ENCODE measurements around the gene RFTN1. TPM values are rescaled to one million over a fixed set of nuclear protein-coding genes. Genes with fewer than 3 reads are reported as not detected.

Gene RFTN1
- total and polyA plus RNA-seq, 2 of the 8 experiments (the other 6 are each of a cell fraction or from before 2014, with no cell fraction given) = 4.6 to 6.7 TPM

DNA sequence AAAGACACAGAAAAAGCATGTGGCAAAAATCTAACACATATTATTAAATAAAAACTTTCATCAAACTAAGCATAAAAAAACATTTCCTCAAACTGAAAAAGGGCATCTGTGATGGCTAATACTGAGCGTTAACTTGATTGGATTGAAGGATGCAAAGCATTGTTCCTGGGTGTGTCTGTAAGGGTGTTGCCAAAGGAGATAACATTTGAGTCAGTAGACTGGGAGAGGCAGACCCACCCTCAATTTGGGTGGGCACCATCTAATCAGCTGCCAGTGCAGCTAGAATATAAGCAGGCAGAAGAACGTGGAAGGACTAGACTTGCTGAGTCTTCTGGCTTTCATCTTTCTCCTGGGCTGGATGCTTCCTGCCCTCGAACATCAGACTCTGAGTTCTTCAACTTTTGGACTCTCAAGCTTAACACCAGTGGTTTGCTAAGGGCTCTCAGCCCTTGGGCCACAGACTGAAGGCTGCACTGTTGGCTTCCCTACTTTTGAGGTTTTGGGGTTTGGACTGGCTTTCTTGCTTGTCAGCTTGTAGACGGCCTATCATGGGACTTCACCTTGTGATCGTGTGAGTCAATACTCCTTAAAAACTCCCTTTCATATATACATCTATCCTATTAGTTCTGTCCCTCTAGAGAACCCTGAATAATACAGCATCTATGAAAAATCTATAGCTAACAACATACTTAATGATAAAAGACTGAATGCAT is 46.3 kb upstream of the RFTN1 start (continued):
- TF ChIP-seq CBX5 (IDR thresholded peaks at IDR 0.05; ENCODE audit: low read depth, low read length) (no peak), BCL11A (IDR thresholded peaks at IDR 0.05; ENCODE audit: low read depth in 2 of 2, low read length in 2 of 2) (no peak), POU5F1 (IDR thresholded peaks at IDR 0.05; ENCODE audit: low read depth, low read length) (no peak), ASH2L (IDR thresholded peaks at IDR 0.05; ENCODE audit: low read length) (no peak), GTF2F1 (IDR thresholded peaks at IDR 0.05; ENCODE audit: borderline replicate concordance, low read depth, low read length) (no peak), BACH1 (IDR thresholded peaks at IDR 0.05; ENCODE audit: low read length) (no peak), SP4 (IDR thresholded peaks at IDR 0.05; ENCODE audit: low read length) (no peak), HDAC2 (IDR thresholded peaks at IDR 0.05; ENCODE audit: borderline replicate concordance in 1 of 2, low read depth in 2 of 2, low read length in 2 of 2) (no peak), SIN3A (conservative IDR thresholded peaks at IDR 0.05 in 1 of 2, IDR thresholded peaks at IDR 0.05 in 1 of 2; ENCODE audit: low read depth in 1 of 2, low read length in 2 of 2) (no peak)

Measured in H1 (cell line).